HT-29 (cell line): ENCODE results near the gene SNRNP25. TPM values are rescaled to one million over a fixed set of nuclear protein-coding genes. Genes with fewer than 3 reads are reported as not detected.

Experiments used
- DNase-seq: peaks from one replicate; pipeline ENCODE4 v3.0.0-alpha.2; 2015; ENCODE audit warnings: low spot score
- total RNA-seq: library from RNA; depleted of rRNA; stranded (reverse); fragments of >200 nt; shearing (Covaris generic); gene quantifications from 2 replicates; pipeline ENCODE4 v1.2.3, GENCODE V29; 2014

The SNRNP25 gene
- total RNA-seq, 1 experiment from 2014 or later = 67.5 TPM

GRCh38 chr16:62968-63391 lies 9.4 kb downstream of the SNRNP25 start:
- DNase-seq = no peak

- DNase-seq = no peak
Measured at GRCh38 chr16:63466-63865, 9.8 kb downstream of the SNRNP25 start.

GRCh38 chr16:63998-64913 lies 10.6 kb downstream of the SNRNP25 start:
- no peak for DNase-seq

- DNase-seq = no peak
Measured at GRCh38 chr16:64914-65255, 11.3 kb downstream of the SNRNP25 start.

GRCh38 chr16:65745-66144 lies 12.1 kb downstream of the SNRNP25 start:
- DNase-seq = peak; percentile 84

- no peak for DNase-seq
Measured at GRCh38 chr16:66309-67182, 12.9 kb downstream of the SNRNP25 start.

- DNase-seq = no peak
Measured at GRCh38 chr16:67183-67791, 13.7 kb downstream of the SNRNP25 start.

GRCh38 chr16:67884-68789 lies 14.5 kb downstream of the SNRNP25 start:
- DNase-seq = no peak

- no peak for DNase-seq
Measured at GRCh38 chr16:69181-69580, 15.6 kb downstream of the SNRNP25 start.

- DNase-seq = no peak
Measured at GRCh38 chr16:71210-71539, 17.5 kb downstream of the SNRNP25 start.

- DNase-seq = peak; percentile 96
Measured at GRCh38 chr16:71540-72401, 18.1 kb downstream of the SNRNP25 start.

GRCh38 chr16:72561-73548 lies 19.2 kb downstream of the SNRNP25 start, which contains the start of gene RHBDF1:
Gene RHBDF1 (minus strand): TSS chr16:72631. CDS start chr16:65015, 7,616 bp downstream.
- peak; percentile 81 for DNase-seq

GRCh38 chr16:74051-74746 lies 20.6 kb downstream of the SNRNP25 start:
- no peak for DNase-seq

GRCh38 chr16:74747-75334 lies 21.2 kb downstream of the SNRNP25 start:
- DNase-seq = peak; percentile 56

GRCh38 chr16:75580-76501 lies 22.2 kb downstream of the SNRNP25 start:
- DNase-seq = peak; percentile 56

- peak; percentile 72 for DNase-seq
Measured at GRCh38 chr16:76535-77272, 23.1 kb downstream of the SNRNP25 start.
